Erythroblast (primary cell): ENCODE measurements around the gene DLL4.

Experiments used
- DNase-seq, 2 experiments: peaks; one replicate each; lab custom pipeline; 2025; lab: John Stamatoyannopoulos, UW
- GATA1 ChIP-seq: IDR thresholded peaks from 2 replicates; pipeline ENCODE4 v1.6.1; 2011; ENCODE audit warnings: low read depth, mild to moderate bottlenecking, control low read depth, low read length, moderate library complexity
- POLR2A ChIP-seq: IDR thresholded peaks from 2 replicates; pipeline ENCODE4 v1.6.1; 2011; ENCODE audit warnings: mild to moderate bottlenecking, low read length

Gene DLL4

DNA sequence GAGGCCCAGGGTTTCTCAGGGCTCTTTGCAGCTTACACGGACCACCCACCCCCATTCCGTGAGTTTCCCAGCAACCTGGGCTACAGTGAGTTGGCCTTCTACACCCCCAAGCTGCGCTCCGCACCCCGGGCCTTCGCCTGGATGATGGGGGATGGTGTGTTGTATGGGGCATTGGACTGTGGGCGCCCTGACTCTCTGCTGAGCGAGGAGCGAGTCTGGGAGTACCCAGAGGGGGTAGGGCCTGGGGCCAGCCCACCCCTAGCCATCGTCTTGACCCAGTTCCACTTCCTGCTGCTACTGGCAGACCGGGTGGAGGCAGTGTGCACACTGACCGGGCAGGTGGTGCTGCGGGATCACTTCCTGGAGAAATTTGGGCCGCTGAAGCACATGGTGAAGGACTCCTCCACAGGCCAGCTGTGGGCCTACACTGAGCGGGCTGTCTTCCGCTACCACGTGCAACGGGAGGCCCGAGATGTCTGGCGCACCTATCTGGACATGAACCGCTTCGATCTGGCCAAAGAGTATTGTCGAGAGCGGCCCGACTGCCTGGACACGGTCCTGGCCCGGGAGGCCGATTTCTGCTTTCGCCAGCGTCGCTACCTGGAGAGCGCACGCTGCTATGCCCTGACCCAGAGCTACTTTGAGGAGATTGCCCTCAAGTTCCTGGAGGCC is 29.5 kb upstream of the DLL4 start:
- TF ChIP-seq GATA1 (no peak), POLR2A (no peak)
- no peak for DNase-seq

GRCh38 chr15:40900256-40901052 is 28.7 kb upstream of the DLL4 start:
- no peak for TF ChIP-seq POLR2A
- DNase-seq, result no peak

GRCh38 chr15:40901053-40901443 is 28.1 kb upstream of the DLL4 start:
- TF ChIP-seq GATA1 (no peak), POLR2A (no peak)
- no peak for DNase-seq

DNA sequence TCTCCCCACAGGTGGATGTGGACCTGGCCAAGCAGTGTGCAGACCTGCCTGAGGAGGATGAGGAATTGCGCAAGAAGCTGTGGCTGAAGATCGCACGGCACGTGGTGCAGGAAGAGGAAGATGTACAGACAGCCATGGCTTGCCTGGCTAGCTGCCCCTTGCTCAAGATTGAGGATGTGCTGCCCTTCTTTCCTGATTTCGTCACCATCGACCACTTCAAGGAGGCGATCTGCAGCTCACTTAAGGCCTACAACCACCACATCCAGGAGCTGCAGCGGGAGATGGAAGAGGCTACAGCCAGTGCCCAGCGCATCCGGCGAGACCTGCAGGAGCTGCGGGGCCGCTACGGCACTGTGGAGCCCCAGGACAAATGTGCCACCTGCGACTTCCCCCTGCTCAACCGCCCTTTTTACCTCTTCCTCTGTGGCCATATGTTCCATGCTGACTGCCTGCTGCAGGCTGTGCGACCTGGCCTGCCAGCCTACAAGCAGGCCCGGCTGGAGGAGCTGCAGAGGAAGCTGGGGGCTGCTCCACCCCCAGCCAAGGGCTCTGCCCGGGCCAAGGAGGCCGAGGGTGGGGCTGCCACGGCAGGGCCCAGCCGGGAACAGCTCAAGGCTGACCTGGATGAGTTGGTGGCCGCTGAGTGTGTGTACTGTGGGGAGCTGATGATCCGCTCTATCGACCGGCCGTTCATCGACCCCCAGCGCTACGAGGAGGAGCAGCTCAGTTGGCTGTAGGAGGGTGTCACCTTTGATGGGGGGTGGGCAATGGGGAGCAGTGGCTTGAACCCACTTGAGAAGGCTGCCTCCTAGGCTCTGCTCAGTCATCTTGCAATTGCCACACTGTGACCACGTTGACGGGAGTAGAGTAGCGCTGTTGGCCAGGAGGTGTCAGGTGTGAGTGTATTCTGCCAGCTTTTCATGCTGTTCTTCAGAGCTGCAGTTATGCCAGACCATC is 26.3 kb upstream of the DLL4 start:
- TF ChIP-seq GATA1 (no peak), POLR2A (no peak)
- DNase-seq, result no peak

- DNase-seq, result no peak
- TF ChIP-seq GATA1, result no peak
- no peak for TF ChIP-seq POLR2A
Measured at GRCh38 chr15:40904552-40905201, 24.5 kb upstream of the DLL4 start.

DNA sequence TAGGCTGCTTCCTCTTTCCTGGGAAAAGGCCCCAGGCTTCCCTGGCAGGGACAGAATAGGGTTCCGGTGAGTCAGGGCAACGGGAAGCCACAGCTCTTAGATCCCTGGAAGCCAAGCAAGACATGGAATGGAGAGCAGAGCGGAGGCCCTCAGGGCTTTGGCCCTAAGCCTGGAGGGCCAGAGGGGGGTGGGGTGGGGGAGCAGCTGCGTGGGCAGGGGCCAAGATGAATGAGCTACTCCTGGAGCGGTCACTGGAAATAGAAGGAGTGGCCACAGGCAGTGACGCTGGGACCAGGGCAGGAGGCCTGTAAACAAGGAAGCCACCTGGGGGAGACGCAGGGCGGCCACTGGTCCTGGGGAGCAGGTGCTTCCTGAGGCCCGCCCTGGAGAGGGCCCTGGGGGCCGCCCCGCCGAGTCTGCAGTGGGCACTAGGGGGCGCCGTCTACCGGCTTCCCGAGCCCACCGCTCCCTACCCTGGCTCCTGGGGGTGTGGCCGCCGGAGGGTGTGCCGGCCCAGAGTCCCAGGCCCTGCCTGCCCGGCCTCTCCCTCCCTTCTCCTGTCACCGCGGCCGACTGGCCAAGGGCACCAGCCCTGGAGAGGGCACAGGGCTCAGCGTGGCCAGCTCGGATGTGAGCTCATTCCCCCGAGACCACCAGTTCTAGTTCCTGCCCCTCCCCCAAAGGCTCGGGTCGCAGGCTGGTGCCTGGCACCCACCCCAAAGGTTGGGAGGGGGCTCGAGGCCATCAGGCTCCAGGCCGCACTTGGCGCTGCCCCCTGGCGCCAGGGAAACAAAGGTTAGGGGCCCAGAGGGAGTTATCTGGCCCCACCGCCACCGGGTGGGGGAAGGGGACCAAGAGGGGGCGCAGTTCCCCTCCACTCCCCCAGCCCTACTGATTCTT is 22.8 kb upstream of the DLL4 start:
- TF ChIP-seq GATA1 (no peak), POLR2A (no peak)
- peak; percentile 79 to 87 for DNase-seq

- no peak for TF ChIP-seq GATA1
- no peak for TF ChIP-seq POLR2A
- no peak for DNase-seq
Measured at GRCh38 chr15:40906991-40907802, 21.9 kb upstream of the DLL4 start.

DNA sequence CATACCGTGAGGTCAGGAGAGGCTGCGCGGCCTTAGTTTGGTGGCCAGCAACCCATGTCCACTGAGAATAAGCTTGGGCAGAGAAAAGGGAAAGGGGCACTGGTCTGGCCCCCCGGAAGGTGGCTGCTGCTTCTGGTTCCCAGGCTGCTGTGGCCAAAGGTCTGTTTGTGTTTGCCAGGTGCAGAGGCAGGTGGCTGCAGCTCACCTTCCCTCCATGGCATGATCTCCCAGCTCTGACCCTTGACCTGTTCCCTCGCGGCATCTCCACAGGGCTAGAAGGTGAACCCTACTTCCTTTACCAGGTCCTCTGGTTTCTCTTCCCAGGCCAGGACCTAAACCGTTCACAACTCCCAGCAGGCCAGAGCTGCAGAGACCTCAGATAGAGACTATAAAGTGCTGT is 21.0 kb upstream of the DLL4 start:
- TF ChIP-seq POLR2A, result no peak
- no peak for TF ChIP-seq GATA1
- DNase-seq, result no peak

DNA sequence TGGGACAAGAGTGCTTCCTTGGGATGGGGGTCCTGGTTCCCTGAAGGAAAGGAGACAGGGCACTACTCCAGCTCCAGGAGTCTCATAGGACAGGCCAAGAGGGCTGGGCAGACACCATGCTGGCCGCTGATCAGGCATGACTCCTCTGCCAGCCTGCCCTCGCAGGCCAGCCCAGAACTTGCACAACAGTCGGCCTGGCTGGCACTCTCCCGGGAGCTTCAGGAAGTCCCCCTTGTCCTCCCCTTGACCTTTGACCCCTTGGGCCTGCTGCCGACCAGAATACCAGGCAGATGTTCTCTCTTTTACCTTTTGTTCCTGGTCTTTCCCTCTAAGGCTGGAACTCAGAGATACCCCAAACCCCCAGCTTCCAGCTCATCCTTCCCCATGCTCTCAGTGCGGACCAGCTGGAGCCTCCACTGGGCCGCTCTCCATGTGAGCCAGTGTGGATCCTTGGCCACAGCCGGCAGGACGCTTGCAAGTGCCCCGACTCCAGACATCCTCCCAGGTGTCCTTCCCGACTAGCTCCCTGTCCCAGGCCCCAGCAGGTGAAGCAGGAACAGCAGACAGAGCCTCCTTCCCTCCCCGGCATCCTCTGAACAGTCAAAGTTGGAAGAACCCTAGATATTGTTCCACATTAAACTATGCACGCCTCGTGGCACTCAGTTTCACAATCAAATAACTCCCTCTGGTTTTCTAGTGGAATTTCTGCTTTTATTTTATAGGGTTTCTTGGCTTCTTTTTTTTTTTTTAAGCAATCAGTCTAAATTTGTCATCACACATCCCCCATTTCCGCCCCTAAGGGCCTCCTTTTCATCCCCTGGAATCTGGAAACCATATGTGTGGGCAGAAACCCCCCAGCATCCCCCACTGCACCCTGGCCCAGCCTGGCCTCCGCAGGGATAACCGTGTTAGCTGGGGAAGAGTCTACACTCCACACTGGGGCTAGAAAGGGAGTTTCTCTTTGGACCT is 19.2 kb upstream of the DLL4 start:
- DNase-seq, result no peak
- no peak for TF ChIP-seq POLR2A
- no peak for TF ChIP-seq GATA1

- TF ChIP-seq GATA1, result no peak
- no peak for TF ChIP-seq POLR2A
Measured at GRCh38 chr15:40911141-40911540, 18.0 kb upstream of the DLL4 start.

DNA sequence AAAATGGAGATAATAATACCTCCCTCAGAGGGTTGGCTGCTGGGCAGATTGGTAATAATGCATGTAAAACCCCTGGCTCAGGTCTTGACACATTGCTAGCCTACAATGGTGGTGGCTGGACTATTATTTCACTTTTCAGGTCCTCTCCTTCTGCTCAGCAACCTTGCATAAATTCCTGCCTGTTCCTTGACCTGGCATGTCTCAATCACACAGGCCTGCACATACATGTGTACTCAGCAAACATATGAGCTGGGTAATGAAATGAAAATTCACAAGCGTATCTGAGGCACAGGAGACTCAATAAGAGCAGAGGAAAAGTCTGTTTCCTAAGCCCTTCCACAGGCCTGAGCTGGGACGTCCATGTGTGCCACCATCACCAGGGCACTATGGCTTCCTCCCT is 17.4 kb upstream of the DLL4 start:
- TF ChIP-seq POLR2A (no peak), GATA1 (no peak)
- DNase-seq, result no peak

More at GRCh38 chr15:40911141-40911540, 18.0 kb upstream of the DLL4 start:
- DNase-seq, result no peak
